ENCODE data around the gene LIN54. TPM values are rescaled to one million over a fixed set of nuclear protein-coding genes. Genes with fewer than 3 reads are reported as not detected.

Gene LIN54
- polyA plus RNA-seq, 1 donor (not counting 4 experiments of a cell fraction or from before 2014, with no cell fraction given), result 8.1 TPM

GRCh38 chr4:82983444-82983843 lies 27.2 kb downstream of the LIN54 start:
- TF ChIP-seq EZH2 (IDR thresholded peaks at IDR 0.05; ENCODE audit: low read length) (no peak), CTCF (optimal IDR thresholded peaks at IDR 0.05 in 1 of 3, IDR thresholded peaks at IDR 0.05 in 1 of 3, conservative IDR thresholded peaks at IDR 0.05 in 1 of 3; ENCODE audit: extremely low read depth in 1 of 3, insufficient read depth in 2 of 3, low read length in 3 of 3) (no peak)
- Histone ChIP-seq H3K36me3 (ENCODE audit: control insufficient read depth in 2 of 2, extremely low read depth in 1 of 2, insufficient read depth in 2 of 2, low read length in 2 of 2) (peaks cover 0 to 2% of the 10 kb centered on the region in 2 experiments), H2AFZ (ENCODE audit: control insufficient read depth, low read length) (no peak overlapping the region), H3K4me1 (ENCODE audit: control insufficient read depth, extremely low read depth, insufficient read depth, low read length) (no peaks in the 10 kb centered on the region), H3K79me2 (ENCODE audit: control insufficient read depth, insufficient read depth, low read length) (no peaks in the 10 kb centered on the region), H3K9ac (ENCODE audit: control insufficient read depth, extremely low read depth, insufficient read depth, low read length) (no peak overlapping the region), H3K27ac (ENCODE audit: control insufficient read depth, insufficient read depth, low read length) (no peak overlapping the region), H3K27me3 (ENCODE audit: control insufficient read depth, extremely low read depth, insufficient read depth, low read length) (no peaks in the 10 kb centered on the region), H3K4me2 (ENCODE audit: control insufficient read depth, extremely low read depth, insufficient read depth, low read depth, low read length) (no peak overlapping the region), H3K4me3 (ENCODE audit: control insufficient read depth in 2 of 3, extremely low read depth in 1 of 3, insufficient read depth in 2 of 3, low read depth in 1 of 3, low read length in 3 of 3) (no peak overlapping the region), H4K20me1 (ENCODE audit: control insufficient read depth, extremely low read depth, insufficient read depth, low read length) (no peaks in the 10 kb centered on the region), H3K9me1 (ENCODE audit: control insufficient read depth, extremely low read depth, insufficient read depth, low read length) (no peaks in the 10 kb centered on the region), H3K9me3 (ENCODE audit: control insufficient read depth, low read depth, low read length) (no peaks in the 10 kb centered on the region)
- dilution Hi-C loops (cut with MboI; ENCODE audit: extremely low pct_ligation_motif_present, low sequenced_read_pairs), result no loop called here
- no peak for DNase-seq (ENCODE audit: low read depth, low spot score)
- no peak for FAIRE-seq

GRCh38 chr4:82981138-82981537 lies 29.5 kb downstream of the LIN54 start:
- H3K79me2 ChIP-seq (ENCODE audit: control insufficient read depth, insufficient read depth, low read length), result no peaks in the 10 kb centered on the region
- H3K4me3 ChIP-seq (ENCODE audit: control insufficient read depth in 2 of 3, extremely low read depth in 1 of 3, insufficient read depth in 2 of 3, low read depth in 1 of 3, low read length in 3 of 3), result no peak overlapping the region
- H2AFZ ChIP-seq (ENCODE audit: control insufficient read depth, low read length), result no peak overlapping the region
- FAIRE-seq (no peak), DNase-seq (ENCODE audit: low read depth, low spot score) (no peak)
- no peaks in the 10 kb centered on the region for H3K27me3 ChIP-seq (ENCODE audit: control insufficient read depth, extremely low read depth, insufficient read depth, low read length)
- TF ChIP-seq CTCF (optimal IDR thresholded peaks at IDR 0.05 in 1 of 3, IDR thresholded peaks at IDR 0.05 in 1 of 3, conservative IDR thresholded peaks at IDR 0.05 in 1 of 3; ENCODE audit: extremely low read depth in 1 of 3, insufficient read depth in 2 of 3, low read length in 3 of 3), result no peak
- no peak for TF ChIP-seq EZH2 (IDR thresholded peaks at IDR 0.05; ENCODE audit: low read length)
- no peaks in the 10 kb centered on the region for H3K9me3 ChIP-seq (ENCODE audit: control insufficient read depth, low read depth, low read length)
- dilution Hi-C loops (cut with MboI; ENCODE audit: extremely low pct_ligation_motif_present, low sequenced_read_pairs), result no loop called here
- no peaks in the 10 kb centered on the region for H4K20me1 ChIP-seq (ENCODE audit: control insufficient read depth, extremely low read depth, insufficient read depth, low read length)
- no peaks in the 10 kb centered on the region for H3K9me1 ChIP-seq (ENCODE audit: control insufficient read depth, extremely low read depth, insufficient read depth, low read length)
- no peak overlapping the region for H3K9ac ChIP-seq (ENCODE audit: control insufficient read depth, extremely low read depth, insufficient read depth, low read length)
- H3K4me2 ChIP-seq (ENCODE audit: control insufficient read depth, extremely low read depth, insufficient read depth, low read depth, low read length), result no peak overlapping the region
- no peak overlapping the region for H3K27ac ChIP-seq (ENCODE audit: control insufficient read depth, insufficient read depth, low read length)
- H3K36me3 ChIP-seq (ENCODE audit: control insufficient read depth in 2 of 2, extremely low read depth in 1 of 2, insufficient read depth in 2 of 2, low read length in 2 of 2), result peaks cover 0 to 2% of the 10 kb centered on the region in 2 experiments
- H3K4me1 ChIP-seq (ENCODE audit: control insufficient read depth, extremely low read depth, insufficient read depth, low read length), result no peaks in the 10 kb centered on the region
